Loucy (cell line): Measurements from ENCODE around the gene MYH15.

Experiments used
- H2AFZ ChIP-seq: fragments of 200-600 bp; sonication (generic); 2 replicates; pipeline ENCODE4 v1.6.0; 2016; ENCODE audit warnings: antibody characterized with exemption, mild to moderate bottlenecking, low read length, moderate library complexity
- H3F3A ChIP-seq: fragments of 200-600 bp; 2 replicates; pipeline ENCODE4 v1.6.0; 2016; ENCODE audit warnings: antibody characterized with exemption, low read depth, mild to moderate bottlenecking
- H3K27me3 ChIP-seq: fragments of 200-600 bp; sonication (generic); 2 replicates; pipeline ENCODE4 v1.6.1; 2014; ENCODE audit warnings: low read length, mild to moderate bottlenecking; ENCODE audit not compliant: insufficient read depth, poor library complexity, severe bottlenecking
- H3K36me3 ChIP-seq: fragments of 200-600 bp; sonication (generic); 2 replicates; pipeline ENCODE4 v1.6.1; 2016; ENCODE audit warnings: low read length; ENCODE audit not compliant: insufficient read depth
- H3K4me1 ChIP-seq: fragments of 200-600 bp; sonication (generic); 2 replicates; pipeline ENCODE4 v1.5.1; 2014; ENCODE audit warnings: low read length, mild to moderate bottlenecking; ENCODE audit not compliant: insufficient read depth, poor library complexity, severe bottlenecking
- H3K4me2 ChIP-seq: fragments of 200-600 bp; sonication (generic); 2 replicates; pipeline ENCODE4 v1.6.0; 2014; ENCODE audit warnings: antibody characterized with exemption, low read length, low read depth, mild to moderate bottlenecking; ENCODE audit not compliant: poor library complexity, severe bottlenecking
- H3K4me3 ChIP-seq: fragments of 200-600 bp; sonication (generic); 2 replicates; pipeline ENCODE4 v1.5.1; 2014; ENCODE audit warnings: low read length, mild to moderate bottlenecking, mixed read lengths; ENCODE audit not compliant: poor library complexity, severe bottlenecking
- H3K79me2 ChIP-seq: fragments of 200-600 bp; sonication (generic); 2 replicates; pipeline ENCODE4 v1.6.1; 2014; ENCODE audit warnings: low read length; ENCODE audit not compliant: insufficient read depth
- H3K9ac ChIP-seq: fragments of 200-600 bp; sonication (generic); 2 replicates; pipeline ENCODE4 v1.6.0; 2014; ENCODE audit warnings: mild to moderate bottlenecking, low read depth, low read length, moderate library complexity; ENCODE audit not compliant: poor library complexity, severe bottlenecking
- H3K9me2 ChIP-seq: fragments of 200-600 bp; sonication (generic); replicated peaks from 2 replicates; pipeline ENCODE4 v1.6.1; 2016; ENCODE audit warnings: low read depth, low read length, mixed read lengths
- H3K9me3 ChIP-seq: fragments of 200-600 bp; sonication (generic); 2 replicates; pipeline ENCODE4 v1.6.1; 2014; ENCODE audit warnings: mild to moderate bottlenecking, antibody characterized with exemption, low read length, low read depth; ENCODE audit not compliant: insufficient read depth
- H4K20me1 ChIP-seq: fragments of 200-600 bp; sonication (generic); 2 replicates; pipeline ENCODE4 v1.6.0; 2014; ENCODE audit warnings: antibody characterized with exemption, low read length, mild to moderate bottlenecking; ENCODE audit not compliant: insufficient read depth, poor library complexity, severe bottlenecking
- CTCF ChIP-seq: fragments of 200-600 bp; sonication (generic); conservative IDR thresholded peaks from 2 replicates; pipeline ENCODE4 v1.5.1; 2014; ENCODE audit warnings: mild to moderate bottlenecking, antibody characterized with exemption, low read length
- EZH2phosphoT487 ChIP-seq: fragments of 200-600 bp; IDR thresholded peaks from 2 replicates; pipeline ENCODE4 v1.6.1; 2018; ENCODE audit warnings: antibody characterized with exemption, mild to moderate bottlenecking, moderate library complexity, borderline replicate concordance

MYH15 gene

DNA sequence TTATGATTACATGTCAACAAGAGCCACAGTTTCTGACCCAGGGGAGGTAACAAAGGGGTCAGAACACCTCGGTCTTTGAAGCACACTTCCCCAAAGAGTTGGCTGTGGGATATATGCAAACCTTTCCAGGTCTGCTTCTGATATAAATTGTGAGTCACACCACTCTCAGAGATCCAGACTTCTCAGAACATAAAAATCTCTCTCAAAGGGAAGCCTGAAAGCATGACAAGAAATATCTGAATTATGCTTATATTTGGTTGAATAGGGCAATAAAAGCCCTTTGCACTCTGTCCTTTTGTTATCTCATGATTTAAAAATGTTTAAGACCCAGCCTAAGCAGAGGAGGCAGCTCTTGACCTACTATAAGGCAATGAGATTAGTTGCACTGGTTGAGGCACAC is 56.8 kb downstream of the MYH15 start:
- TF ChIP-seq CTCF (no peak), EZH2phosphoT487 (no peak)
- no peak overlapping the region for H3K4me2 ChIP-seq

DNA sequence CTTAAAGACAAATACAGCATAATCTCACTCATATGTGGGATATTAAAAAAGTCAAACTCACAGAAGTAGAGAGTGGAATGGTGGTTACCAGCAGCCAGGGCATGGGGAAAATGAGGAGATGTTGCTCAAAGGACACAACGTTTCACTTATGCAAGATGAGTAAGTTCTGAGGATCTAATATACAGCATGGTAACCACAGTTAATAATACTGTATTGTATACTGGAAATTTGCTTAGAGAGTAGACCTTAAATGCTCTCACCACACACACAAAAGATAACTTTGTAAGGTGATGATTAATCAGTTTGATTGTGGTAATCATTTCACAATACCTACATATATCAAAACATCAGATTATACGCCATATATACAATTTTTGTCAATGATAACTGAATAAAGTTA is 60.0 kb downstream of the MYH15 start:
- H3F3A ChIP-seq: no peaks in the 10 kb centered on the region
- H3K9ac ChIP-seq: no peak overlapping the region
- no peaks in the 10 kb centered on the region for H3K27me3 ChIP-seq
- no peaks in the 10 kb centered on the region for H3K4me1 ChIP-seq
- TF ChIP-seq EZH2phosphoT487 (no peak), CTCF (no peak)
- H3K4me3 ChIP-seq: no peak overlapping the region
- peaks cover 23% of the 10 kb centered on the region for H3K9me3 ChIP-seq
- no peaks in the 10 kb centered on the region for H3K9me2 ChIP-seq
- no peak overlapping the region for H3K4me2 ChIP-seq
- no peaks in the 10 kb centered on the region for H3K79me2 ChIP-seq
- H3K36me3 ChIP-seq: no peaks in the 10 kb centered on the region
- no peak overlapping the region for H2AFZ ChIP-seq
- H4K20me1 ChIP-seq: no peaks in the 10 kb centered on the region

More for the DNA sequence above, 56.8 kb downstream of the MYH15 start:
- no peak overlapping the region for H2AFZ ChIP-seq
- no peaks in the 10 kb centered on the region for H3K9me2 ChIP-seq
- no peaks in the 10 kb centered on the region for H3K27me3 ChIP-seq
- H3K4me3 ChIP-seq: no peak overlapping the region
- H3K9me3 ChIP-seq: peaks cover 1% of the 10 kb centered on the region
- H3F3A ChIP-seq: no peaks in the 10 kb centered on the region
- no peaks in the 10 kb centered on the region for H3K4me1 ChIP-seq
- H3K9ac ChIP-seq: no peak overlapping the region
- no peaks in the 10 kb centered on the region for H3K79me2 ChIP-seq
- no peaks in the 10 kb centered on the region for H3K36me3 ChIP-seq
- H4K20me1 ChIP-seq: no peaks in the 10 kb centered on the region

- H3K4me3 ChIP-seq: no peak overlapping the region
- no peak for TF ChIP-seq CTCF
- H4K20me1 ChIP-seq: no peaks in the 10 kb centered on the region
- peaks cover 23% of the 10 kb centered on the region for H3K9me3 ChIP-seq
- no peaks in the 10 kb centered on the region for H3K4me1 ChIP-seq
- H2AFZ ChIP-seq: no peak overlapping the region
- H3K79me2 ChIP-seq: no peaks in the 10 kb centered on the region
- no peak overlapping the region for H3K9ac ChIP-seq
- no peaks in the 10 kb centered on the region for H3K36me3 ChIP-seq
- no peaks in the 10 kb centered on the region for H3K27me3 ChIP-seq
- no peaks in the 10 kb centered on the region for H3K9me2 ChIP-seq
- no peak overlapping the region for H3K4me2 ChIP-seq
- no peaks in the 10 kb centered on the region for H3F3A ChIP-seq
These were observed 61.8 kb downstream of the MYH15 start for GRCh38 chr3:108448593-108448992.
